IMR-90 (cell line): Measurements from ENCODE around the gene ZNF232. TPM values are rescaled to one million over a fixed set of nuclear protein-coding genes. Genes with fewer than 3 reads are reported as not detected.

Source experiments
- ATAC-seq: fragments of 200-7000 bp; cut with Tn5 transposase; 2 replicates; pipeline ENCODE4 v1.9.1; 2020; ENCODE audit warnings: low read depth, mild to moderate bottlenecking, moderate library complexity
- BruUV-seq: library from RNA; stranded (reverse); fragments of 400-500 nt; replicated peaks from 2 replicates; lab custom pipeline; 2021; lab: Mats Ljungman, UMichigan
- CTCF ChIA-PET: fragments of 300-600 bp; formaldehyde crosslinking; extraction: SDS; loops from one replicate; lab custom pipeline; 2021; ENCODE audit warnings: antibody characterized with exemption; lab: Yijun Ruan, JAX
- POLR2A ChIA-PET: fragments of 300-600 bp; sonication (Branson Sonifier 250); formaldehyde crosslinking; loops from one replicate; lab custom pipeline; 2022; ENCODE audit warnings: antibody characterized with exemption; ENCODE audit not compliant: unreplicated experiment; lab: Charles Lee
- DNase-seq: peaks from one replicate; pipeline ENCODE4 v3.0.0; 2013
- H2AFZ ChIP-seq: replicated peaks from 2 replicates; pipeline ENCODE3; 2013; ENCODE audit warnings: low read length, mild to moderate bottlenecking; ENCODE audit not compliant: poor library complexity
- H2AK5ac ChIP-seq: 2 replicates; pipeline ENCODE4 v1.6.1; 2013; ENCODE audit warnings: low read depth, low read length, inconsistent platforms
- H2AK9ac ChIP-seq: replicated peaks from 2 replicates; pipeline ENCODE3; 2013; ENCODE audit warnings: mild to moderate bottlenecking, low read depth, low read length, moderate library complexity; ENCODE audit not compliant: poor library complexity
- H2BK120ac ChIP-seq: 2 replicates; pipeline ENCODE4 v1.6.1; 2013; ENCODE audit warnings: low read depth, low read length, inconsistent platforms
- H2BK15ac ChIP-seq: 3 replicates; pipeline ENCODE4 v1.6.1; 2013; ENCODE audit warnings: low read depth, low read length, inconsistent platforms
- H2BK20ac ChIP-seq: 2 replicates; pipeline ENCODE4 v1.6.1; 2013; ENCODE audit warnings: low read depth, mild to moderate bottlenecking, inconsistent platforms, low read length, moderate library complexity
- H2BK5ac ChIP-seq: 2 replicates; pipeline ENCODE4 v1.6.1; 2013; ENCODE audit warnings: mild to moderate bottlenecking, low read depth, low read length, inconsistent platforms; ENCODE audit not compliant: poor library complexity, severe bottlenecking
- H3K14ac ChIP-seq: replicated peaks from 2 replicates; pipeline ENCODE4 v1.6.1; 2013; ENCODE audit warnings: low read depth, low read length, inconsistent platforms
- H3K18ac ChIP-seq: 2 replicates; pipeline ENCODE4 v1.6.1; 2013; ENCODE audit warnings: low read depth, low read length, control low read depth
- H3K23ac ChIP-seq: 2 replicates; pipeline ENCODE4 v1.6.1; 2013; ENCODE audit warnings: low read depth, low read length, inconsistent platforms
- H3K27ac ChIP-seq: 2 replicates; pipeline ENCODE4 v1.5.1; 2013; ENCODE audit warnings: mild to moderate bottlenecking, control low read depth, low read length; ENCODE audit not compliant: insufficient read depth
- H3K27me3 ChIP-seq: 2 replicates; pipeline ENCODE4 v1.6.1; 2013; ENCODE audit warnings: low read length; ENCODE audit not compliant: control insufficient read depth, insufficient read depth
- H3K36me3 ChIP-seq: 2 replicates; pipeline ENCODE4 v1.6.1; 2013; ENCODE audit warnings: low read length, mixed read lengths; ENCODE audit not compliant: control insufficient read depth, insufficient read depth
- H3K4ac ChIP-seq: 2 replicates; pipeline ENCODE4 v1.6.1; 2013; ENCODE audit warnings: low read depth, low read length, inconsistent platforms
- H3K4me1 ChIP-seq: 2 replicates; pipeline ENCODE4 v1.6.1; 2013; ENCODE audit warnings: low read length, mixed read lengths; ENCODE audit not compliant: control insufficient read depth, insufficient read depth
- H3K4me2 ChIP-seq: 2 replicates; pipeline ENCODE4 v1.6.1; 2013; ENCODE audit warnings: low read depth, mild to moderate bottlenecking, control low read depth, low read length, moderate library complexity
- H3K4me3 ChIP-seq: 2 replicates; pipeline ENCODE4 v1.5.1; 2013; ENCODE audit warnings: low read depth, mild to moderate bottlenecking, control low read depth, low read length, moderate library complexity; ENCODE audit not compliant: insufficient read depth
- H3K56ac ChIP-seq: 2 replicates; pipeline ENCODE4 v1.6.1; 2013; ENCODE audit warnings: low read length, inconsistent platforms; ENCODE audit not compliant: insufficient read depth; ENCODE audit errors: extremely low read depth
- H3K79me1 ChIP-seq, 2 experiments: 2 replicates each; pipeline ENCODE4 v1.6.1; 2013; ENCODE audit warnings: low read length in 2 of 2, inconsistent platforms in 1 of 2, low read depth in 1 of 2
- H3K9ac ChIP-seq: 2 replicates; pipeline ENCODE4 v1.6.1; 2013; ENCODE audit warnings: low read depth, low read length, control low read depth
- H3K9me1 ChIP-seq: 2 replicates; pipeline ENCODE4 v1.6.1; 2013; ENCODE audit warnings: low read length, inconsistent platforms; ENCODE audit not compliant: insufficient read depth
- H3K9me3 ChIP-seq: 2 replicates; pipeline ENCODE4 v1.6.1; 2013; ENCODE audit warnings: low read length; ENCODE audit not compliant: control insufficient read depth, insufficient read depth
- H4K20me1 ChIP-seq: 2 replicates; pipeline ENCODE4 v1.6.1; 2013; ENCODE audit warnings: low read length, inconsistent platforms; ENCODE audit not compliant: insufficient read depth
- H4K5ac ChIP-seq: 2 replicates; pipeline ENCODE4 v1.6.1; 2013; ENCODE audit warnings: mild to moderate bottlenecking, low read depth, low read length, control low read depth
- H4K8ac ChIP-seq, 2 experiments: 2 replicates each; pipeline ENCODE4 v1.6.1; 2013; ENCODE audit warnings: low read depth in 2 of 2, low read length in 2 of 2, control low read depth in 1 of 2, inconsistent platforms in 1 of 2
- H4K91ac ChIP-seq: 2 replicates; pipeline ENCODE4 v1.6.1; 2013; ENCODE audit warnings: low read depth, low read length, inconsistent platforms; ENCODE audit not compliant: insufficient read depth
- BHLHE40 ChIP-seq: fragments of 150-350 bp; IDR thresholded peaks from 2 replicates; pipeline ENCODE4 v1.6.1; 2016; ENCODE audit warnings: mild to moderate bottlenecking, low read depth, low read length
- CEBPB ChIP-seq: IDR thresholded peaks from 2 replicates; pipeline ENCODE4 v1.6.1; 2012; ENCODE audit warnings: low read depth, low read length, improper control_type of control experiment
- CHD1 ChIP-seq: IDR thresholded peaks from 2 replicates; pipeline ENCODE4 v1.6.1; 2012; ENCODE audit warnings: low read depth, low read length, improper control_type of control experiment
- CTCF ChIP-seq: conservative IDR thresholded peaks from 2 replicates; pipeline ENCODE4 v1.5.1; 2012; ENCODE audit warnings: mild to moderate bottlenecking, low read depth, low read length, improper control_type of control experiment
- POLR2A ChIP-seq: IDR thresholded peaks from 2 replicates; pipeline ENCODE4 v1.6.1; 2012; ENCODE audit warnings: mild to moderate bottlenecking, low read depth, low read length
- RAD21 ChIP-seq: IDR thresholded peaks from 2 replicates; pipeline ENCODE4 v1.6.1; 2012; ENCODE audit warnings: low read length, improper control_type of control experiment
- RCOR1 ChIP-seq: IDR thresholded peaks from 2 replicates; pipeline ENCODE4 v1.6.1; 2012; ENCODE audit warnings: mild to moderate bottlenecking, low read length, improper control_type of control experiment; ENCODE audit not compliant: insufficient replicate concordance
- RFX5 ChIP-seq: IDR thresholded peaks from 2 replicates; pipeline ENCODE4 v1.8.0; 2012; ENCODE audit warnings: low read depth, mild to moderate bottlenecking, low read length, moderate library complexity
- USF2 ChIP-seq: fragments of 150-350 bp; IDR thresholded peaks from 2 replicates; pipeline ENCODE4 v1.6.1; 2017; ENCODE audit warnings: mild to moderate bottlenecking, antibody characterized with exemption, low read length, low read depth
- WGBS, 2 experiments: methylation state at CpG; one replicate each; pipeline versions ENCODE4 v1.1.5 to v1.1.7; 2013; ENCODE audit warnings: missing lambda C conversion rate in 2 of 2; ENCODE audit not compliant: insufficient read length in 1 of 2; ENCODE audit errors: extremely low coverage in 2 of 2; 5-methylcytosine and 5-hydroxymethylcytosine counted together
- dilution Hi-C: fragments of 300-500 bp; cut with HindIII; formaldehyde crosslinking; loops from one replicate; pipeline ENCODE4 v1.14.3; 2018; ENCODE audit warnings: low sequenced_read_pairs; ENCODE audit not compliant: unreplicated experiment
- in situ Hi-C: fragments of 300-500 bp; cut with MboI; formaldehyde crosslinking; loops from 3 replicates; pipeline ENCODE4 v1.14.3; 2019; ENCODE audit warnings: low sequenced_read_pairs, inconsistent platforms, mixed read lengths
- intact Hi-C: fragments of 100-400 bp; cut with micrococcal nuclease; formaldehyde crosslinking; loops from 2 replicates; pipeline ENCODE4 v1.10.0; 2022
- polyA plus RNA-seq, 3 experiments: library from polyadenylated mRNA; depleted of rRNA; stranded (reverse); fragments of >200 nt; gene quantifications; 2 replicates each; pipeline ENCODE4 v1.2.3, GENCODE V29; 2012; ENCODE audit warnings: low replicate concordance in 1 of 3
- total RNA-seq: library from RNA; depleted of rRNA; stranded (reverse); fragments of >200 nt; gene quantifications from 2 replicates; pipeline ENCODE4 v1.2.3, GENCODE V29; 2012

ZNF232 gene
- total and polyA plus RNA-seq, 2 of the 4 experiments (the other 2 are of a cell fraction): 3.2 to 6.5 TPM

- H3K36me3 ChIP-seq: 0 out of 2 replicates have a peak, but pooled peaks cover 1% of the 10 kb centered on the region
- no peak overlapping the region for H4K91ac ChIP-seq
- no peak for ATAC-seq
- WGBS, 2 experiments: 86% methylated on average over 1 of the region's 3 CpGs; no CpG with 5 or more reads in 1 of the 2 experiments
- no peak overlapping the region for H2BK5ac ChIP-seq
- intact Hi-C loops (no loop called here), in situ Hi-C loops (no loop called here), dilution Hi-C loops (no loop called here)
- H3K79me1 ChIP-seq: peaks cover 0 to 8% of the 10 kb centered on the region in 2 experiments; a peak in 3 of 4 replicates
- H2BK120ac ChIP-seq: no peak overlapping the region
- no peak overlapping the region for H3K56ac ChIP-seq
- H4K8ac ChIP-seq: no peak overlapping the region
- H2BK20ac ChIP-seq: no peak overlapping the region
- H3K4me3 ChIP-seq: no peak overlapping the region
- no peak overlapping the region for H3K27ac ChIP-seq
- no peaks in the 10 kb centered on the region for H3K4me1 ChIP-seq
- no peak overlapping the region for H2AFZ ChIP-seq
- peaks cover 15% of the 10 kb centered on the region; the same call in 1 of the 2 replicates for H3K9me3 ChIP-seq
- H3K4ac ChIP-seq: no peak overlapping the region
- no peaks in the 10 kb centered on the region for H3K27me3 ChIP-seq
- no TSS peak for BruUV-seq
- no peak overlapping the region for H2AK5ac ChIP-seq
- no peak overlapping the region for H2AK9ac ChIP-seq
- TF ChIP-seq BHLHE40 (no peak), POLR2A (no peak), USF2 (no peak), CTCF (no peak), CHD1 (no peak), CEBPB (no peak), RFX5 (no peak), RCOR1 (no peak), RAD21 (no peak)
- no peak overlapping the region for H4K5ac ChIP-seq
- ChIA-PET CTCF (no interaction called here), POLR2A (no interaction called here)
- H4K20me1 ChIP-seq: no peaks in the 10 kb centered on the region
- H3K4me2 ChIP-seq: no peak overlapping the region
- H3K14ac ChIP-seq: no peak overlapping the region
- no peaks in the 10 kb centered on the region for H3K9me1 ChIP-seq
- no peak overlapping the region for H2BK15ac ChIP-seq
- H3K23ac ChIP-seq: no peak overlapping the region
- no peak overlapping the region for H3K9ac ChIP-seq
- DNase-seq: no peak
- H3K18ac ChIP-seq: no peak overlapping the region
These were observed 31.1 kb downstream of the ZNF232 start for GRCh38 chr17:5080591-5080990.
